ENCODE data around the gene PMPCB.

DNA sequence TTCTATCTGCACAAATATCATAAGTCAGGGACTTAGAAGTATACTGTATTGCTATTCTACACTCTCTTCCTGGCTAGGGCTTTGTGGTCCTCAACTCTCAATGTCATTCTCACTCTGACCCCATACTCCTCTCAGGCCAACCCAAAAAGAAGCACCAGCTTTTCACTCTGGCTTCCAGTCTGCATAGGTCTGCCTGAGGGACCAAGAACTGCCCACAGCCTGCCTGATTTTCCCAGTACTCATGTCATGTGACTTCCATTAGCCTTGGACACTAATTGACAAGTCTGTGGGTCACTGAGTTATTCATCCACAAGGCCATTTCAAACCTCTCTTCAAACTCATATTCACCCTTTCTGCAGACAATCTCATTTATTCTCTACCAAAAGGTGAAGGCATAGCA is 19.8 kb downstream of the PMPCB start:
- TF ChIP-seq, protein P1, sequence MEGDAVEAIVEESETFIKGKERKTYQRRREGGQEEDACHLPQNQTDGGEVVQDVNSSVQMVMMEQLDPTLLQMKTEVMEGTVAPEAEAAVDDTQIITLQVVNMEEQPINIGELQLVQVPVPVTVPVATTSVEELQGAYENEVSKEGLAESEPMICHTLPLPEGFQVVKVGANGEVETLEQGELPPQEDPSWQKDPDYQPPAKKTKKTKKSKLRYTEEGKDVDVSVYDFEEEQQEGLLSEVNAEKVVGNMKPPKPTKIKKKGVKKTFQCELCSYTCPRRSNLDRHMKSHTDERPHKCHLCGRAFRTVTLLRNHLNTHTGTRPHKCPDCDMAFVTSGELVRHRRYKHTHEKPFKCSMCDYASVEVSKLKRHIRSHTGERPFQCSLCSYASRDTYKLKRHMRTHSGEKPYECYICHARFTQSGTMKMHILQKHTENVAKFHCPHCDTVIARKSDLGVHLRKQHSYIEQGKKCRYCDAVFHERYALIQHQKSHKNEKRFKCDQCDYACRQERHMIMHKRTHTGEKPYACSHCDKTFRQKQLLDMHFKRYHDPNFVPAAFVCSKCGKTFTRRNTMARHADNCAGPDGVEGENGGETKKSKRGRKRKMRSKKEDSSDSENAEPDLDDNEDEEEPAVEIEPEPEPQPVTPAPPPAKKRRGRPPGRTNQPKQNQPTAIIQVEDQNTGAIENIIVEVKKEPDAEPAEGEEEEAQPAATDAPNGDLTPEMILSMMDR (conservative IDR thresholded peaks at IDR 0.05; ENCODE audit: low read length), result no peak
- no peak for TF ChIP-seq EZH2phosphoT487 (IDR thresholded peaks at IDR 0.05; ENCODE audit: borderline replicate concordance)
